GM21737 (cell line): ENCODE data around the gene SDF2L1.
"Not testable (repeated sequence)": the region's sequence is repeated elsewhere in the genome, so short reads cannot be mapped to it uniquely, and the experiment has no call there.

Experiments used
- ATAC-seq: cut with Tn5 transposase; IDR thresholded peaks from one replicate; pipeline ENCODE4 v1.9.1; 2021; ENCODE audit warnings: mild to moderate bottlenecking, moderate library complexity; ENCODE audit not compliant: unreplicated experiment

Gene SDF2L1, protein sequence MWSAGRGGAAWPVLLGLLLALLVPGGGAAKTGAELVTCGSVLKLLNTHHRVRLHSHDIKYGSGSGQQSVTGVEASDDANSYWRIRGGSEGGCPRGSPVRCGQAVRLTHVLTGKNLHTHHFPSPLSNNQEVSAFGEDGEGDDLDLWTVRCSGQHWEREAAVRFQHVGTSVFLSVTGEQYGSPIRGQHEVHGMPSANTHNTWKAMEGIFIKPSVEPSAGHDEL

DNA sequence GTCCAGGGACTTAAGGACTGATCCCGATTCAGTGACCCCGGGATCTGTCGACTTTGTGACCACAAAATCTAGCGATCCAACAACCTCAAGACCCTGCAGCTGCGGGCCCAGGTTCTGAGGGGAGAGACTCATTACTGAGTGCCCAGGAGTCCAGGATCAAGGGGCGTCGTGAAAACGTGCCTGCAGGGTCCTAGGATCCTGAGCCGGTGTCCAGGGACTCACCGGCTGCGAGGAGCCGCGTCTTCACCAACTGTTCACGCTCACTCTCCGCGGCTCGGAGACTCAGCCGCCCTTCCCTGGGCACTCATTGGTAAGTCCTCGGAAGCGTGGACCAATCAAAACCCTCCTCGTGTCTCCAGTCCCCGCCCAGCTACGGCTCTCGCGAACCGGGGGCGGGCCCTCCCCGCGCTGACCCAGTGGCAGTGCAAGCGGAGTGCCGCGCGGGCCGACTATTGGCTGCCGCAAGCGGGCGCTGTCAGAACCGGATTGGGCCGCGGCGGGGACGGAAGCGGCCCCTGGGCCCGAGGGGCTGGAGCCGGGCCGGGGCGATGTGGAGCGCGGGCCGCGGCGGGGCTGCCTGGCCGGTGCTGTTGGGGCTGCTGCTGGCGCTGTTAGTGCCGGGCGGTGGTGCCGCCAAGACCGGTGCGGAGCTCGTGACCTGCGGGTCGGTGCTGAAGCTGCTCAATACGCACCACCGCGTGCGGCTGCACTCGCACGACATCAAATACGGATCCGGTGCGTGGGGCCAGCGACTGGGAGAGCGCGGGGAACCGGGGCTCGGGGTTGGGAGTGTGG lies at the start of gene SDF2L1:
Gene SDF2L1, plus strand, starts transcription at position 514 of the 795 bp plus-strand sequence. Its CDS starts 35 bp downstream, at position 549.
- peak; percentile 91 for ATAC-seq

DNA sequence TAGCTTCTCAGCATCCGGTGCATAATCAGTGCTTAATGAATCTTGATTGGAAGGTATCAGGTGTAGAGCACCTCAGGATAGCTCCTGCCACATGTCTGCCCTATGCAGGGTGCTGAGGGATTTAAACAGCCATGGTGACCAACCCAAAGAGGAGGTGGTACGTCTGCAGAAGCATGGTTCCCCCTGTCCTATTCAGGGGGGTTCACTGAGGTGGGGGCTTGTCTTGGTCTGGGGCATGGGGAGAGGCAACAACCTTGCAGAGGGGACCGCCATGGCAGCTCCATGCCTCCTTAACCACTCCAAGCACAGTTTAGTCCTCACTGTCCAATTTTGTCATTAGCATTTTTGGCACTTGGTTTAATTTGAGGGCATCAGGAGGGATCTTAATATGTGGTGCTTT lies 49.7 kb upstream of the SDF2L1 start:
- no peak for ATAC-seq

GRCh38 chr22:21593406-21594232 lies 48.5 kb upstream of the SDF2L1 start:
- no peak for ATAC-seq

- no peak for ATAC-seq
Observed at GRCh38 chr22:21594865-21595452, 47.1 kb upstream of the SDF2L1 start.

DNA sequence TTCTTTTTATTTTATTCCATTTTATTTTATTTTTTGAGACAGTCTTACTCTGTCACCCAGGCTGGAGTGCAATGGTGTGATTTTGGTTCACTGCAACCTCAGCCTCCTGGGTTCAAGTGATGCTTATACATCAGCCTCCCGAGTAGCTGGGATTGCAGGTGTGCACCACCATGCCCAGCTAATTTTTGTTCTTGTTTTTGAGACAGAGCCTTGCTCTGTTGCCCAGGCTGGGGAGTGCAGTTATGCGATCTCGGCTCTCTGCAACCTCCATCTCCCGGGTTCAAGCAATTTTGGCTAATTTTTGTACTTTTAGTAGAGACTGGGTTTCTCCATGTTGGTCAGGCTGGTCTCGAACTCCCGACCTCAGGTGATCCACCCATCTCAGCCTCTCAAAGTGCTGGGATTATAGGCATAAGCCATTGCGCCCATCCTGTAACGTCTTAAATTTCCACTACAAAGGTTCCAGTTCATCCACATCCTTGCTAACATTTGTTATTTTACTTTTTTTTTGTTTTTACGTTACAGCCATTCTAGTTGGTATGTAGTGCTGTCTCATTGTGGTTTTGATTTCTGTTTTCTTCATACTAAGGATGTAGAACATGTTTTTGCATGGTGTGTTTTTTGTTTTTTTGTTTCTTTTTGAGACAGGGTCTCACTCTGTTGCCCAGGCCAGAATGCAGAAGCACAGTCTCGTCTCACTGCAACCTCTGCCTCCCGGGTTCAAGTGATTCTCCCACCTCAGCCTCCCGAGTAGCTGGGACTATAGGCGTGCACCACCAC lies 45.6 kb upstream of the SDF2L1 start:
- not testable (repeated sequence) for ATAC-seq

- ATAC-seq, result no peak
Observed at GRCh38 chr22:21598302-21598701, 43.8 kb upstream of the SDF2L1 start.

- ATAC-seq, result no peak
Observed at GRCh38 chr22:21599053-21599893, 42.8 kb upstream of the SDF2L1 start.

GRCh38 chr22:21602579-21602978 lies 39.5 kb upstream of the SDF2L1 start:
- no peak for ATAC-seq

GRCh38 chr22:21603973-21604372 lies 38.1 kb upstream of the SDF2L1 start:
- ATAC-seq, result no peak

- ATAC-seq, result no peak
Observed at GRCh38 chr22:21605887-21606564, 36.1 kb upstream of the SDF2L1 start.

GRCh38 chr22:21606775-21607174 lies 35.3 kb upstream of the SDF2L1 start:
- ATAC-seq, result no peak

DNA sequence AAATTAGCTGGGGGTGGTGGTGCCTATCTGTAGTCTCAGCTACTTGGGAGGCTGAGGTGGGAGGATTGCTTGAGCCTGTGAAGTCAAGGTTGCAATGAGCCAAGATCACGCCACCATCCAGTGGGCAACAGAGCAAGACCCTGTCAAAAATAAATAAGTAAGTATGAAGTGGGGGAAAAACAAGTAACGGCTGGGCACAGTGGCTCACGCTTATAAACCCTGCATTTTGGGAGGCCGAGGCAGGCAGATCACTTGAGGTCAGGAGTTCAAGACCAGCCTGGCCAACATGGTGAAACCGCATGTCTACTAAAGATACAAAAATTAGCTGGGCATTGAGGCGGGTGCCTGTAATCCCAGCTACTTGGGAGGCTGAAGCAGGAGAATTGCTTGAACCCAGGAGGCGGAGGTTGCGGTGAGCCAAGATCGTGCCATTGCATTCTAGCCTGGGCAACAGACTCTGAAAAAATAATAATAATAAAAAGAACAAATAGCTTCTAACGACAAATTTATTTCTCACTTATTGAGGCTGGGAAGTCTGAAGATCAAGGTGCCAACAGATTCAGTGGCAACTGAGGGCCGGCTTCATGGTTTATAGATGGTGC lies 32.4 kb upstream of the SDF2L1 start:
- ATAC-seq, result not testable (repeated sequence)

GRCh38 chr22:21611210-21611977 lies 30.7 kb upstream of the SDF2L1 start:
- ATAC-seq, result no peak

DNA sequence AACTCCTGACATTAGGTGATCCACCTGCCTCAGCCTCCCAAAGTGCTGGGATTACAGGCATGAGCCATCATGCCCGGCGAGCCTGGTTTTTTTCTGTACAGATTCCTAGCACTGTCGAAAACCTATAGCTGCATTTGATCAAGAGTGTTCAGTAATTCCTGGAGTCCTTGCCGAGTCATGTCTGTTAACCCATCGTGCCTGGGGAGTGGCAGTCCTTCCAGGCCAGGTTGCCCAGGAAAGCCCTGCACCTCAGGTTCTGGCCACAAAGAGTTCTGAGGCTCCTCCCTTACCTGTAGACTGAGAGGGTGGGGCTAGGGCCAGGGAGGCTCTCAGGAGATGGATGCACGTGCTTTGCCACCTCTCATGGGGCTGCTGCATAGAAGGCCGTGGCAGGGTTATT lies 29.2 kb upstream of the SDF2L1 start:
- no peak for ATAC-seq

GRCh38 chr22:21613553-21614233 lies 28.4 kb upstream of the SDF2L1 start:
- no peak for ATAC-seq

GRCh38 chr22:21615731-21616130 lies 26.4 kb upstream of the SDF2L1 start:
- no peak for ATAC-seq

DNA sequence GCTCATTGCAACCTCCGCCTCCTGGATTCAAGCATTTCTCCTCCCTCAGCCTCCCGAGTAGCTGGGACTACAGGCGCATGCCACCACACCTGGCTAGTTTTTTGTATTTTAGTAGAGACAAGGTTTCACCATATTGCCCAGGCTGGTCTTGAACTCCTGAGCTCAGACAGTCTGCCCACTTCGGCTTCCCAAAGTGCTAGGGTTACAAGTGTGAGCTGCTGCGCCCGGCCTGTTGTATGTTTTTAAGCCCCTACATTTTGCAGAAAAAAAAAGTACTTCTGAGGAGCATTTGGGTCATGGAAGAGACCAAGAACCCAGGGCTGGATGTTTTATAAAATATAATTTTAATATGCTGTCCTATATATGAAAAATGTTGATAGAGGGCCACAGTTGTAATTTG lies 24.8 kb upstream of the SDF2L1 start:
- not testable (repeated sequence) for ATAC-seq
